Breast epithelium (tissue), 3 donors: ENCODE measurements around the gene ZFHX3.

Source experiments
- POLR2A ChIP-seq: fragments of 450-650 bp; IDR thresholded peaks from one replicate; pipeline ENCODE4 v1.6.1; 2016; ENCODE audit warnings: antibody characterized with exemption, mild to moderate bottlenecking, moderate library complexity
- POLR2AphosphoS5 ChIP-seq, 3 donors: sonication (generic); formaldehyde crosslinking; IDR thresholded peaks; one replicate each; pipeline ENCODE4 v1.6.1; 2017; ENCODE audit warnings: antibody characterized with exemption in 3 of 3
- TF ChIP-seq, protein P1 (sequence below), 3 donors: fragments of 450-650 bp; IDR thresholded peaks; one replicate each; pipeline ENCODE4 v1.5.1; 2016 to 2017; ENCODE audit warnings: antibody characterized with exemption in 3 of 3, mild to moderate bottlenecking in 3 of 3, moderate library complexity in 3 of 3

DNA sequence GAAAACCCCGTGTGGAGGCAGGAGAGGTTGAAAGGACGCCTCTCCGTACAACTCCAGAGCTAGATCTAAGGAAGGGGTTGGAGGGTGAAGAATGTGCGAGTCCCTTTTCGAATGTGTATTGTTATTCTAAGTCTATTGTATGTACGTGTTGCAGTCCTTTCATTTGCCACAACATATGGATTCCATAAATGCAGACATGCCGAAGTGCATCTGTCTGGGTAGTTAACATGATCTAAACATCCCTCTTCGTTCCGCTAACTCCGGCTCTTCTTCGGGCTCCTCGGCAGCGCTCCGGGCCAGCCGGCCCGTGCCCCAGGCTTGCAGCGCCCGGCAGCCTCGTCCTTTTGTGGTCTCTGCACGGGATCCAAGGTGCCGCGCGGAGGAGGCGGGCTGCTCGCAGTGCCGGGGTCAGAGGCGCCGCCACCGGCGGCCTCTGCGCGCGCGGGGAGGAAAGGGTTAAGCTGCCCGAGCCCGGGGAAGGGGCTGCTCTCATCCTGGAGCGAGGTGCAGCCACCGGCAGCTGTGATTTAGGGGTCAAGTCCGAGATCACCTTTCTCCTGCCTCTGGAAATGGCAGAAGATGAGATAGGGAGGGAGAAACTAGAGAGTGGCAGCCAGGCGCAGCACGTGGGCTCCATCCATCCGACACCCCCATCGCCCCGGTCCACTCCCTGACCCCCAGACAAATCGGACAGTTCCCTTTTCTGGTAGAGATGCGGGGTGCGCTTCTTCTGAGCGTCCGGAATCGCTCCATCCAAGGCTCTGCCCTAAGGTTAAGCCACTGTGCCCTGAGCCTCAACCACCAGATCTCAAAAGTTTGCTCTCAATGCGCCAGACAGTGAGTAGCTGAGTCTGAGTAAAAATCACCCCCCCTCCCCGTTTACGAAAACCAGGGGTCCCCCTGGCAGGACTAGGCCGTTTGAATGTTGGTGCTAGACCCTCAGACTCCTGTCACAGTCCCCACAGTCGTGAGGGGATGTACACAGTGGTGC, 15.1 kb upstream of the ZFHX3 start:
- TF ChIP-seq POLR2A (no peak), POLR2AphosphoS5 (IDR thresholded peaks at IDR 0.05) (no peak)
- TF ChIP-seq, protein P1, sequence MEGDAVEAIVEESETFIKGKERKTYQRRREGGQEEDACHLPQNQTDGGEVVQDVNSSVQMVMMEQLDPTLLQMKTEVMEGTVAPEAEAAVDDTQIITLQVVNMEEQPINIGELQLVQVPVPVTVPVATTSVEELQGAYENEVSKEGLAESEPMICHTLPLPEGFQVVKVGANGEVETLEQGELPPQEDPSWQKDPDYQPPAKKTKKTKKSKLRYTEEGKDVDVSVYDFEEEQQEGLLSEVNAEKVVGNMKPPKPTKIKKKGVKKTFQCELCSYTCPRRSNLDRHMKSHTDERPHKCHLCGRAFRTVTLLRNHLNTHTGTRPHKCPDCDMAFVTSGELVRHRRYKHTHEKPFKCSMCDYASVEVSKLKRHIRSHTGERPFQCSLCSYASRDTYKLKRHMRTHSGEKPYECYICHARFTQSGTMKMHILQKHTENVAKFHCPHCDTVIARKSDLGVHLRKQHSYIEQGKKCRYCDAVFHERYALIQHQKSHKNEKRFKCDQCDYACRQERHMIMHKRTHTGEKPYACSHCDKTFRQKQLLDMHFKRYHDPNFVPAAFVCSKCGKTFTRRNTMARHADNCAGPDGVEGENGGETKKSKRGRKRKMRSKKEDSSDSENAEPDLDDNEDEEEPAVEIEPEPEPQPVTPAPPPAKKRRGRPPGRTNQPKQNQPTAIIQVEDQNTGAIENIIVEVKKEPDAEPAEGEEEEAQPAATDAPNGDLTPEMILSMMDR (IDR thresholded peaks at IDR 0.05): no peak
